ENCODE results near the gene DNAJC6.

DNA sequence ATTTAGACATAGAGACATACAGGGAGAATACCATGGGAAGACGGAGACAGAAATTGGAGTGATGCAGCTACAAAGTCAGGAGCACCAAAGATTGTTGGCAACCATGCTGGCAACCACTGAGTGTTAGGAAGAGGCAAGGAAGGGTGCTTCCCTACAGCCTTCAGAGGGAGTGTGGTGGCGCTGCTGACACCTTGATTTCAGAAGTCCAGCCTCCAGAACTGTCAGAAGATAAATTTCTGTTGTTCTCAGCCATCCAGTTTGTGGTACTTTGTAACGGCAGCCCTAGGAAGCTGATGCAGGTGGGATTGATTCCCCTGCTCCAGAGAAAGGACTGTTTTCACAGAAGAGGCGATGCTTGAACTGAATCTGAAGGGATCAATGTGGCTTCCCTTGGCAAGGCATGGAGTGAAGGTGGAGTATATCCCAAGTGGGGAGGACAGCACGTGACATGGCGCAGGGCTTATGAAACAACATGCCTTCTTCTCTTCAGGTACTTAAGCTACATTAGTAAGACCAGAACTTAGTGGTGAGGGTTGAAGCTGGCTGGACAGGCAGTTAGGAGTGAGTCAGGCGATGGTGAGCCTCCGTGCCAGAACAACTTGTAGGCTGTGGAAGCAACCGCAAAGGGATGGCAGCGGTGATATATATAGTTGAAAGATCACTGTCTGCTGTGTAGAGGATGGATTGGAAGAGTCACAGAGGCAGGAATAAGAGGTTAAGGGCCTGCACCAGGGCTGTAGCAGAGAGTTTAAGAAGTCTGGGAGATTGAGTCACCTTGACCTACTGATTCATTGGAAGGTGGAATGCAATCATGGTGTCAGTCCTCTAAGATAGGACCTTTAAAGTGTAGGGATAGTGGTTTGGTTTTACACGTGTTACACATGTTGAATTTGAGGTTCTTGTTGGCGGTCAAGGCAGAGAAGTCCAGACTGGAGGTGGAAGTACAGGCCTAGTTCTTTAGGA lies 113.2 kb downstream of the DNAJC6 start:
- TF ChIP-seq, protein P1, sequence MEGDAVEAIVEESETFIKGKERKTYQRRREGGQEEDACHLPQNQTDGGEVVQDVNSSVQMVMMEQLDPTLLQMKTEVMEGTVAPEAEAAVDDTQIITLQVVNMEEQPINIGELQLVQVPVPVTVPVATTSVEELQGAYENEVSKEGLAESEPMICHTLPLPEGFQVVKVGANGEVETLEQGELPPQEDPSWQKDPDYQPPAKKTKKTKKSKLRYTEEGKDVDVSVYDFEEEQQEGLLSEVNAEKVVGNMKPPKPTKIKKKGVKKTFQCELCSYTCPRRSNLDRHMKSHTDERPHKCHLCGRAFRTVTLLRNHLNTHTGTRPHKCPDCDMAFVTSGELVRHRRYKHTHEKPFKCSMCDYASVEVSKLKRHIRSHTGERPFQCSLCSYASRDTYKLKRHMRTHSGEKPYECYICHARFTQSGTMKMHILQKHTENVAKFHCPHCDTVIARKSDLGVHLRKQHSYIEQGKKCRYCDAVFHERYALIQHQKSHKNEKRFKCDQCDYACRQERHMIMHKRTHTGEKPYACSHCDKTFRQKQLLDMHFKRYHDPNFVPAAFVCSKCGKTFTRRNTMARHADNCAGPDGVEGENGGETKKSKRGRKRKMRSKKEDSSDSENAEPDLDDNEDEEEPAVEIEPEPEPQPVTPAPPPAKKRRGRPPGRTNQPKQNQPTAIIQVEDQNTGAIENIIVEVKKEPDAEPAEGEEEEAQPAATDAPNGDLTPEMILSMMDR (conservative IDR thresholded peaks at IDR 0.05; ENCODE audit: low read length): 0 out of 2 replicates have a peak, but pooled peaks have one; percentile 12
- TF ChIP-seq EZH2phosphoT487 (IDR thresholded peaks at IDR 0.05; ENCODE audit: borderline replicate concordance): no peak
